ENCODE measurements around the gene PNPLA5. TPM values are rescaled to one million over a fixed set of nuclear protein-coding genes. Genes with fewer than 3 reads are reported as not detected.

The PNPLA5 gene
- total RNA-seq, 1 donor from 2014 or later: not detected

DNA sequence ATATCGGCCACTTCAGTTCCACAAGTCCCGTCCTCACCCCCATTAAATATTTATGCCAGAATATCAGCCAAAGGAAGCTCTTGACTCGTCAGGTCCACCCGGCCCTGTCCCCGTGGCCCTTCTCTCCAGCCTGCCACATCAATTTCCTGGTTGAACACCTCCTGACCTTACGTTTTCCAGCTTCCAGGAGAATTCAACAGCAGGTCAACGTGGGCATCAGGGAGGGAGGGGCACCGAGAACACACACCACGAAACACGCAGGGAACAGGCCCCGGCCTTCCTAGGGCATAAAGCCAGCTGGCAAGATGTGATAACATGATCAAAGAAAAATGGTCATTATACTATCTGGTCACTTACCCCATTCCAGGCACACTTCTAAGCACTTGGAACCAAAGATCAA is 44.8 kb downstream of the PNPLA5 start:
- DNase-seq (ENCODE audit: low read depth): no peak
- H3K4me3 ChIP-seq (ENCODE audit: low read depth, low read length): no peak overlapping the region
- TF ChIP-seq, protein P1, sequence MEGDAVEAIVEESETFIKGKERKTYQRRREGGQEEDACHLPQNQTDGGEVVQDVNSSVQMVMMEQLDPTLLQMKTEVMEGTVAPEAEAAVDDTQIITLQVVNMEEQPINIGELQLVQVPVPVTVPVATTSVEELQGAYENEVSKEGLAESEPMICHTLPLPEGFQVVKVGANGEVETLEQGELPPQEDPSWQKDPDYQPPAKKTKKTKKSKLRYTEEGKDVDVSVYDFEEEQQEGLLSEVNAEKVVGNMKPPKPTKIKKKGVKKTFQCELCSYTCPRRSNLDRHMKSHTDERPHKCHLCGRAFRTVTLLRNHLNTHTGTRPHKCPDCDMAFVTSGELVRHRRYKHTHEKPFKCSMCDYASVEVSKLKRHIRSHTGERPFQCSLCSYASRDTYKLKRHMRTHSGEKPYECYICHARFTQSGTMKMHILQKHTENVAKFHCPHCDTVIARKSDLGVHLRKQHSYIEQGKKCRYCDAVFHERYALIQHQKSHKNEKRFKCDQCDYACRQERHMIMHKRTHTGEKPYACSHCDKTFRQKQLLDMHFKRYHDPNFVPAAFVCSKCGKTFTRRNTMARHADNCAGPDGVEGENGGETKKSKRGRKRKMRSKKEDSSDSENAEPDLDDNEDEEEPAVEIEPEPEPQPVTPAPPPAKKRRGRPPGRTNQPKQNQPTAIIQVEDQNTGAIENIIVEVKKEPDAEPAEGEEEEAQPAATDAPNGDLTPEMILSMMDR (IDR thresholded peaks at IDR 0.05; ENCODE audit: insufficient read depth, low read length, poor library complexity, severe bottlenecking): no peak
- H3K27me3 ChIP-seq (ENCODE audit: control insufficient read depth, insufficient read depth, low read length): peaks cover 5% of the 10 kb centered on the region
- H3K36me3 ChIP-seq (ENCODE audit: control insufficient read depth, insufficient read depth, low read length): no peaks in the 10 kb centered on the region

DNA sequence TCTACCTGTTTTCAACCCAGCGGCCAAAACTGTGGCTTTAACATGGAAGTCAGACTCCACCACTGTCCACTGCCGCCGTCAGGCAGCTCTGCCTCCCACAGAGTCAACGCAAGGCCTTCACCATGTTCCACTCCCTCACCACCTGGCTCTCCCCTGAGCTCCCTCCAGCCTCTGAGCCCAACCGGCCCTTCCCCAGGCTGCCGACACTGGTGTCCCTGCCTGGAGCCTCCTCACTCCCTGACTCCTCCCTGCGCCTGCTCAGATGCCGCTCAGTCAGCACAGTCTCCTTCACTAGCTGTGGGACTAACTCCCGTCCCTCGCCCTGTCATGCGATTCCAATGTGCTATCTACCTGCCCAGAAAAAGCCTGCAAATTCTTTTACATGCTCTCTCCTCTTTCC is 45.8 kb downstream of the PNPLA5 start:
- DNase-seq (ENCODE audit: low read depth): no peak
- Histone ChIP-seq H3K36me3 (ENCODE audit: control insufficient read depth, insufficient read depth, low read length) (no peaks in the 10 kb centered on the region), H3K4me3 (ENCODE audit: low read depth, low read length) (no peak overlapping the region), H3K27me3 (ENCODE audit: control insufficient read depth, insufficient read depth, low read length) (peaks cover 5% of the 10 kb centered on the region)
- TF ChIP-seq, protein P1 (IDR thresholded peaks at IDR 0.05; ENCODE audit: insufficient read depth, low read length, poor library complexity, severe bottlenecking): no peak

DNA sequence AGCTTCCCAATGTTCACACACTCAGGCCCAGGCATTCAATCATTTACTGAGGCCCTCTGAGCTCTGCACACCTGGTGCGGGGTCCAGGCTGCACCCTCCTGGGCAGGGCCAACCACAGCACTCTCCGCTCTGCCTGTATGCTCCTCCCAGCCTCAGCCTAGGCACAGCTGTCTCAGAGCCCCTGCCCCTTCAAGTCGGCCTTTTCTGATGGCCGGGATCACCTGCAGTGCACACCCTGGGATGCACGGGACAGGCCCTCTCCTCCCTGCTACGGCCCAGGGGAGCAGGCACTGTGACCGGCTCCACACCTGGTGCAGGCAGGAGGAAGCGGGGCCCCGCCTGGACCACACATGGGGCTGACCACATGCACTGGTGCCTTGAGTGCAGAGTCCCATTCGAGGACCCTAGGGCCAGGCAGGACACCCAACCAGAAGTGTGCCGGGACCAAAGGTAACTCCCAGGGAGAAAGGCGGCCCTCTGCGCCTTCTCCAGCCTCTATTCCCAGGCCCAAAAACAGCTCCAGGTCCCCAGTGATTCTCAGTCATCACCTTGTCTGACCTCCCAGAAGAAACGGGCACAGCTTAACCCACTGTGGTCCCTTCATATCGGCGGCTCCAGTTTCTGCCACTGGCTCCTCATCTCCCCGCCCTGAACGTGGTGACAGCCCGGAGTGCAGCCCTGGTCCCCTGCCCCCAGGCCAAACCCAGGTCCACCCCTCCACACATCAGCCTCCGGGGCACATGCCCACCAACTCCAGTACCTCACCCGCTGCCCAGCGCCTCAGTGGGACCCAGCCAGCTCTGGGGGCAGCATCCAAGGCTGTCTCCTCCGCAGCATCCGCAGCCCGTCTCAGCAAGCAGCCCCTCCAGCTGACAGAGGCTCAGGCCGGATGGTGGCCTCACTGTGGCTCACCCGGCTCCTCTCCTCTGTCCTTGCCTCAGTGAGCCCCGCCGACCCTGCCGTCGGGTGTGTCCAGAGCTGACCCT is 47.0 kb downstream of the PNPLA5 start:
- Histone ChIP-seq H3K4me3 (ENCODE audit: low read depth, low read length) (no peak overlapping the region), H3K36me3 (ENCODE audit: control insufficient read depth, insufficient read depth, low read length) (no peaks in the 10 kb centered on the region), H3K27me3 (ENCODE audit: control insufficient read depth, insufficient read depth, low read length) (peaks cover 5% of the 10 kb centered on the region)
- TF ChIP-seq, protein P1 (IDR thresholded peaks at IDR 0.05; ENCODE audit: insufficient read depth, low read length, poor library complexity, severe bottlenecking): no peak
- DNase-seq (ENCODE audit: low read depth): no peak

DNA sequence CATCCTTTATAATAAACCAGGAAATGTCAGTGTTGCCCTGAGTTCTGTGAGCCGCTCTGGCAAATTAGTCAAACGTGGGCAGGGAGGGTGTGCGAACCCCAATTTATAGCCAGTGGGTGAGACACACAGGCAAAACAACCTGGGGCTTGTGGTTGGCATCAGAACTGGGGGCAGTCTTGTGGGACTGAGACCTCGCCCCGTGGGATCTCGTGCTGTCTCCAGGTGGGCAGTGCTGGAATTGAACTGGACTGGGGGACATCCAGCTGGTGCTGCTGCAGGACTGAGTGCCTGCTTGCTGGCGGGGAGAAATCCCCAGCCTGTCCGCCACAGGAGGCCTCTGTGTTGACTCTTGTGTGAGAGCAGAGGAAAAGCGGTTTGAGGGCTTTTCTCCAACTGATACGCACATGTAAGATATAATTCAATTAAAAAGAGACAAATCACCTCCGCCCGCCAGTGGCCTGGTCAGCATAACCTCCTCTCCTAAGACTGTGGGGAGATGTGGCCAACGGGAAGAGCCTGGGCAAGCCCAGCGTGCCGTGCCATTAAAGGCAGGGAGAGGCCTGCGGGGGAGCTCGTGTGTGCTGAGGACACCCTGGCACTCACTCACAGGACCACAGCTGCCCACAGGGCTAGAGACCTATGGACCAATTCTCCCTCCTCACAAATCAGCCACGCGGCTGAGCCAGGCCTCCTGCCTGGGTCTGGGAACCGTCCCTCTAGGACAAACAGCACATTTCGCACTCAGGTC is 47.9 kb downstream of the PNPLA5 start:
- DNase-seq (ENCODE audit: low read depth): no peak
- Histone ChIP-seq H3K27me3 (ENCODE audit: control insufficient read depth, insufficient read depth, low read length) (peaks cover 5% of the 10 kb centered on the region), H3K36me3 (ENCODE audit: control insufficient read depth, insufficient read depth, low read length) (no peaks in the 10 kb centered on the region), H3K4me3 (ENCODE audit: low read depth, low read length) (no peak overlapping the region)
- TF ChIP-seq, protein P1 (IDR thresholded peaks at IDR 0.05; ENCODE audit: insufficient read depth, low read length, poor library complexity, severe bottlenecking): no peak

DNA sequence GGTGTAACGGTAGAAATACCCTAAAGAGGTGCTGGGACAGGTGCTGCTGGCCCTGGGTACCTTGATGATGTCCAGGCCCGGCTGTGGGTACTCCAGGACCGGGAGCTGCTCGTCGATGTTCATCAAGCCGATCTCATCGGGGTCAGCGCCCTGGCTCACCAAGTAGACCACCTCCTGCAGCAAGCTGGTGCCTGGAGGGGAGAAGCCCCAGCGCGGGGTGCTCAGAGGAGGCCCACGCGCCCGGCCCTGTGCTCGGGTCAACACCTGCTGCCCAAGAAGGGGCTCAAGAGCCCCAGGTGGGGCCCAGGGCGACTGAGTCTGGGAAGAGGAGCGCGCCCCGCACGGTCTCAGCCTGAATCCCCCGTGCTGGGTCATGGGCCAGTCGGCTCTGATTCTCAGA is 50.1 kb downstream of the PNPLA5 start:
- Histone ChIP-seq H3K27me3 (ENCODE audit: control insufficient read depth, insufficient read depth, low read length) (peaks cover 5% of the 10 kb centered on the region), H3K4me3 (ENCODE audit: low read depth, low read length) (no peak overlapping the region), H3K36me3 (ENCODE audit: control insufficient read depth, insufficient read depth, low read length) (no peaks in the 10 kb centered on the region)
- TF ChIP-seq, protein P1 (IDR thresholded peaks at IDR 0.05; ENCODE audit: insufficient read depth, low read length, poor library complexity, severe bottlenecking): no peak
- no peak for DNase-seq (ENCODE audit: low read depth)

All from kidney epithelial cell (primary cell).